ENCODE data around the gene BFSP2.

BFSP2 gene

DNA sequence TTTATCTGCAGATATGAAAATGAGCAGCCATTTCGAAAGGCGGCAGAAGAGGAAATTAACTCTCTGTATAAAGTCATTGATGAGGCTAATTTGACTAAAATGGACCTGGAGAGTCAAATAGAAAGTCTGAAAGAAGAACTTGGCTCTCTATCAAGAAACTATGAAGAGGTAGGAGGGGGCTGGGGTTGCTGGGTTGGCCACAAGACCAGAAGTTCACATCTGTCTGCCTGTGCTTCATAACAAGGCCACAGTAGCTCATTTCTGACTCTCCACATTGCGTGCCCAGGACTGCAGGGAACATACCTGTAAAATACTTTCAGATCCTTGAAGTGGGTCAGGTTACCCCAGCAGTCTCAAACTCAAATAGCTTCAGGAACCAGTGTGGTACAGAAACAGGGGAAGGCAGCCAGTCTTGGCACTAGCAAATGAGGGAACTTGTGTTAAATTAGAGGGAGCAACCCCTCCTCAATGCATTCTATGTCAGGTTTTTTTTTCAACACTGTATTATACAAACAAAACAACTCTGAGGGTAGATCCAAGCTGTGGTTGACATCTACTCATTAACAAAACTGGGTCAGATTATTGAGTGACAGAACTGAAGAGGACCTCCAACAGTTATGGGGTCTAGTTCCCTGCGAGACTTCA lies 48.7 kb downstream of the BFSP2 start:
- H3F3A ChIP-seq (ENCODE audit: low read depth), result no peaks in the 10 kb centered on the region
- H3K4me2 ChIP-seq (ENCODE audit: low read depth, low read length, poor library complexity, severe bottlenecking), result no peak overlapping the region
- H3K9me2 ChIP-seq (replicated peaks; ENCODE audit: low read depth, low read length), result no peaks in the 10 kb centered on the region
- H3K79me2 ChIP-seq (ENCODE audit: insufficient read depth, low read length), result no peaks in the 10 kb centered on the region
- no peaks in the 10 kb centered on the region for H3K27me3 ChIP-seq (ENCODE audit: insufficient read depth, low read length, poor library complexity, severe bottlenecking)
- no peak overlapping the region for H3K4me3 ChIP-seq (ENCODE audit: low read length, poor library complexity, severe bottlenecking)
- no peaks in the 10 kb centered on the region for H3K36me3 ChIP-seq (ENCODE audit: insufficient read depth, low read length)
- no peaks in the 10 kb centered on the region for H3K9me3 ChIP-seq (ENCODE audit: insufficient read depth, low read depth, low read length)
- H3K9ac ChIP-seq (ENCODE audit: low read depth, low read length, poor library complexity, severe bottlenecking), result no peak overlapping the region
- no peaks in the 10 kb centered on the region for H4K20me1 ChIP-seq (ENCODE audit: insufficient read depth, low read length, poor library complexity, severe bottlenecking)
- TF ChIP-seq, protein P1, sequence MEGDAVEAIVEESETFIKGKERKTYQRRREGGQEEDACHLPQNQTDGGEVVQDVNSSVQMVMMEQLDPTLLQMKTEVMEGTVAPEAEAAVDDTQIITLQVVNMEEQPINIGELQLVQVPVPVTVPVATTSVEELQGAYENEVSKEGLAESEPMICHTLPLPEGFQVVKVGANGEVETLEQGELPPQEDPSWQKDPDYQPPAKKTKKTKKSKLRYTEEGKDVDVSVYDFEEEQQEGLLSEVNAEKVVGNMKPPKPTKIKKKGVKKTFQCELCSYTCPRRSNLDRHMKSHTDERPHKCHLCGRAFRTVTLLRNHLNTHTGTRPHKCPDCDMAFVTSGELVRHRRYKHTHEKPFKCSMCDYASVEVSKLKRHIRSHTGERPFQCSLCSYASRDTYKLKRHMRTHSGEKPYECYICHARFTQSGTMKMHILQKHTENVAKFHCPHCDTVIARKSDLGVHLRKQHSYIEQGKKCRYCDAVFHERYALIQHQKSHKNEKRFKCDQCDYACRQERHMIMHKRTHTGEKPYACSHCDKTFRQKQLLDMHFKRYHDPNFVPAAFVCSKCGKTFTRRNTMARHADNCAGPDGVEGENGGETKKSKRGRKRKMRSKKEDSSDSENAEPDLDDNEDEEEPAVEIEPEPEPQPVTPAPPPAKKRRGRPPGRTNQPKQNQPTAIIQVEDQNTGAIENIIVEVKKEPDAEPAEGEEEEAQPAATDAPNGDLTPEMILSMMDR (conservative IDR thresholded peaks at IDR 0.05; ENCODE audit: low read length), result no peak
- TF ChIP-seq EZH2phosphoT487 (IDR thresholded peaks at IDR 0.05; ENCODE audit: borderline replicate concordance), result no peak
- H3K4me1 ChIP-seq (ENCODE audit: insufficient read depth, low read length, poor library complexity, severe bottlenecking), result no peaks in the 10 kb centered on the region
- peak overlapping the region; percentile 65 for H2AFZ ChIP-seq (ENCODE audit: low read length)

DNA sequence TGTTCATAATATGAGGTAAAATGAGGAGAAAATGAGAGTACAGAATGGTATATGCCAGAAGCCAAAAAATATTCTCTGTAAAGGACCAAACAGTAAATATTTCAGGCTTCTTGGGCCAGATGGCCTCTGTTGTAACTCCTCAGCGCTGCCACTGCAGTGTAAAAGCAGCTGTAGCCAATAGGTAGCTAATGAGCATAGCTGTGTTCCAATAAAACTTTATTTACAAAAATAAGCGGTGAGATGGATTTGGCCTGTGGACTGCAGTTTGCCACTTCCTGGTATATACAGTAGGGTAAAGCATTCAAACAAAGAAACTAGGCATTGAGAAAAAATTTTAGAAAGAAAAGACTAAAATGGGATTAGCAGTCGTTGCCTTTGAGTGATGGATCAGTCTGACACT lies 51.5 kb downstream of the BFSP2 start:
- Histone ChIP-seq H3K4me1 (ENCODE audit: insufficient read depth, low read length, poor library complexity, severe bottlenecking) (no peaks in the 10 kb centered on the region), H3K79me2 (ENCODE audit: insufficient read depth, low read length) (no peaks in the 10 kb centered on the region), H3K27me3 (ENCODE audit: insufficient read depth, low read length, poor library complexity, severe bottlenecking) (no peaks in the 10 kb centered on the region), H3F3A (ENCODE audit: low read depth) (no peaks in the 10 kb centered on the region), H4K20me1 (ENCODE audit: insufficient read depth, low read length, poor library complexity, severe bottlenecking) (no peaks in the 10 kb centered on the region), H3K4me2 (ENCODE audit: low read depth, low read length, poor library complexity, severe bottlenecking) (no peak overlapping the region), H2AFZ (ENCODE audit: low read length) (peak overlapping the region; percentile 48; the same call in 1 of the 2 replicates), H3K4me3 (ENCODE audit: low read length, poor library complexity, severe bottlenecking) (no peak overlapping the region), H3K9me2 (replicated peaks; ENCODE audit: low read depth, low read length) (no peaks in the 10 kb centered on the region), H3K36me3 (ENCODE audit: insufficient read depth, low read length) (no peaks in the 10 kb centered on the region), H3K9me3 (ENCODE audit: insufficient read depth, low read depth, low read length) (no peaks in the 10 kb centered on the region), H3K9ac (ENCODE audit: low read depth, low read length, poor library complexity, severe bottlenecking) (no peak overlapping the region)
- no peak for TF ChIP-seq EZH2phosphoT487 (IDR thresholded peaks at IDR 0.05; ENCODE audit: borderline replicate concordance)
- TF ChIP-seq, protein P1 (conservative IDR thresholded peaks at IDR 0.05; ENCODE audit: low read length), result no peak

- H3K9me2 ChIP-seq (replicated peaks; ENCODE audit: low read depth, low read length), result no peaks in the 10 kb centered on the region
- no peaks in the 10 kb centered on the region for H3K4me1 ChIP-seq (ENCODE audit: insufficient read depth, low read length, poor library complexity, severe bottlenecking)
- no peak overlapping the region for H3K4me3 ChIP-seq (ENCODE audit: low read length, poor library complexity, severe bottlenecking)
- no peaks in the 10 kb centered on the region for H4K20me1 ChIP-seq (ENCODE audit: insufficient read depth, low read length, poor library complexity, severe bottlenecking)
- H3K79me2 ChIP-seq (ENCODE audit: insufficient read depth, low read length), result no peaks in the 10 kb centered on the region
- no peak overlapping the region for H3K4me2 ChIP-seq (ENCODE audit: low read depth, low read length, poor library complexity, severe bottlenecking)
- TF ChIP-seq, protein P1 (conservative IDR thresholded peaks at IDR 0.05; ENCODE audit: low read length), result no peak
- TF ChIP-seq EZH2phosphoT487 (IDR thresholded peaks at IDR 0.05; ENCODE audit: borderline replicate concordance), result no peak
- H2AFZ ChIP-seq (ENCODE audit: low read length), result no peak overlapping the region
- H3K36me3 ChIP-seq (ENCODE audit: insufficient read depth, low read length), result no peaks in the 10 kb centered on the region
- H3K9ac ChIP-seq (ENCODE audit: low read depth, low read length, poor library complexity, severe bottlenecking), result no peak overlapping the region
- H3K27me3 ChIP-seq (ENCODE audit: insufficient read depth, low read length, poor library complexity, severe bottlenecking), result no peaks in the 10 kb centered on the region
- no peaks in the 10 kb centered on the region for H3K9me3 ChIP-seq (ENCODE audit: insufficient read depth, low read depth, low read length)
- no peaks in the 10 kb centered on the region for H3F3A ChIP-seq (ENCODE audit: low read depth)
These were observed 52.9 kb downstream of the BFSP2 start for GRCh38 chr3:133452641-133453319.
